ENCODE results near the gene PIP5K1B.

DNA sequence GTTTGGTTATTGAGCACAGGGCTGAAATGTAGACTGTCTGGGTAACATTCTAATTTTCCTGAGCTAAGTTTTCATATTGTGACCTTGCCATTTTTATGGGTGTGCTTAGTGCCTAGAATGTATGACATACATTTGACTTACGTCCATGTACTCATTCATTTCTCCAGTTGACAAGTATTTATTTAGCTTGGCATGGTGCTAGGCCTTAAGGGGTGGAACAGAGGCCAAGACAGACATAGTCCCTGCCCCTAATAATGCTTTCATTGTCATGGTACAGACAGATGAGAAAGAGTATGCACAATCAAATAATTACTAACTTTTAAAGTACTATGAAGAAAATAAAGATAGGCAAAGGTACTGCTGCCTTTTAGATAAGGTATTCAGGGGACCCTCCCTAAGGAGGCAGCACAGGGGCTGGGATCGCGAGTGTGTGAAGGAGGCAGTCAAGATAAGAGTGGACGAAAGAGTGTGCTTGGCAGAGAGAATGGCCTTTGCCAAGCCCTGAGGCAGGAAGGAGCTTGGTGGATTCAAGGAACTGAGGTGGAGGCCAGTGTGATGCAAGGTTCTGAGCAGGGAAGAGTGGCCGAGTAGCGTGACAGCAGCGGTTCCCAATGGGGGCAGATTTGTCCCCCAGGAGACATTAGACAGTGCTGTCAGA is 128.0 kb downstream of the PIP5K1B start:
- no peak for TF ChIP-seq POLR2A (IDR thresholded peaks at IDR 0.05)
- TF ChIP-seq, protein P1, sequence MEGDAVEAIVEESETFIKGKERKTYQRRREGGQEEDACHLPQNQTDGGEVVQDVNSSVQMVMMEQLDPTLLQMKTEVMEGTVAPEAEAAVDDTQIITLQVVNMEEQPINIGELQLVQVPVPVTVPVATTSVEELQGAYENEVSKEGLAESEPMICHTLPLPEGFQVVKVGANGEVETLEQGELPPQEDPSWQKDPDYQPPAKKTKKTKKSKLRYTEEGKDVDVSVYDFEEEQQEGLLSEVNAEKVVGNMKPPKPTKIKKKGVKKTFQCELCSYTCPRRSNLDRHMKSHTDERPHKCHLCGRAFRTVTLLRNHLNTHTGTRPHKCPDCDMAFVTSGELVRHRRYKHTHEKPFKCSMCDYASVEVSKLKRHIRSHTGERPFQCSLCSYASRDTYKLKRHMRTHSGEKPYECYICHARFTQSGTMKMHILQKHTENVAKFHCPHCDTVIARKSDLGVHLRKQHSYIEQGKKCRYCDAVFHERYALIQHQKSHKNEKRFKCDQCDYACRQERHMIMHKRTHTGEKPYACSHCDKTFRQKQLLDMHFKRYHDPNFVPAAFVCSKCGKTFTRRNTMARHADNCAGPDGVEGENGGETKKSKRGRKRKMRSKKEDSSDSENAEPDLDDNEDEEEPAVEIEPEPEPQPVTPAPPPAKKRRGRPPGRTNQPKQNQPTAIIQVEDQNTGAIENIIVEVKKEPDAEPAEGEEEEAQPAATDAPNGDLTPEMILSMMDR (IDR thresholded peaks at IDR 0.05) = no peak
